ENCODE results near the gene ZBTB17.

- TF ChIP-seq, protein P1, sequence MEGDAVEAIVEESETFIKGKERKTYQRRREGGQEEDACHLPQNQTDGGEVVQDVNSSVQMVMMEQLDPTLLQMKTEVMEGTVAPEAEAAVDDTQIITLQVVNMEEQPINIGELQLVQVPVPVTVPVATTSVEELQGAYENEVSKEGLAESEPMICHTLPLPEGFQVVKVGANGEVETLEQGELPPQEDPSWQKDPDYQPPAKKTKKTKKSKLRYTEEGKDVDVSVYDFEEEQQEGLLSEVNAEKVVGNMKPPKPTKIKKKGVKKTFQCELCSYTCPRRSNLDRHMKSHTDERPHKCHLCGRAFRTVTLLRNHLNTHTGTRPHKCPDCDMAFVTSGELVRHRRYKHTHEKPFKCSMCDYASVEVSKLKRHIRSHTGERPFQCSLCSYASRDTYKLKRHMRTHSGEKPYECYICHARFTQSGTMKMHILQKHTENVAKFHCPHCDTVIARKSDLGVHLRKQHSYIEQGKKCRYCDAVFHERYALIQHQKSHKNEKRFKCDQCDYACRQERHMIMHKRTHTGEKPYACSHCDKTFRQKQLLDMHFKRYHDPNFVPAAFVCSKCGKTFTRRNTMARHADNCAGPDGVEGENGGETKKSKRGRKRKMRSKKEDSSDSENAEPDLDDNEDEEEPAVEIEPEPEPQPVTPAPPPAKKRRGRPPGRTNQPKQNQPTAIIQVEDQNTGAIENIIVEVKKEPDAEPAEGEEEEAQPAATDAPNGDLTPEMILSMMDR (IDR thresholded peaks at IDR 0.05; ENCODE audit: control extremely low read depth in 1 of 3, insufficient read depth in 1 of 3, low read depth in 1 of 3, low read length in 3 of 3), result no peak
- TF ChIP-seq HDAC6 (IDR thresholded peaks at IDR 0.05; ENCODE audit: low read depth, low read length) (no peak), RAD21 (IDR thresholded peaks at IDR 0.05 in 1 of 2, conservative IDR thresholded peaks at IDR 0.05 in 1 of 2; ENCODE audit: low read depth in 2 of 2, low read length in 2 of 2) (no peak), SP2 (IDR thresholded peaks at IDR 0.05; ENCODE audit: low read length) (no peak), JUN (IDR thresholded peaks at IDR 0.05; ENCODE audit: low read depth, low read length) (no peak), EZH2 (IDR thresholded peaks at IDR 0.05; ENCODE audit: low read depth, low read length, severe bottlenecking) (no peak), POLR2AphosphoS5 (IDR thresholded peaks at IDR 0.05; ENCODE audit: low read depth, low read length) (no peak), MAX (IDR thresholded peaks at IDR 0.05) (no peak), BACH1 (IDR thresholded peaks at IDR 0.05; ENCODE audit: low read length) (no peak)
Measured at GRCh38 chr1:15969321-15969880, 6.5 kb downstream of the ZBTB17 start.

Data from H1 (cell line).